T follicular helper cell (primary cell): ENCODE measurements around the gene FAM133A.

Experiments used
- DNase-seq: peaks from one replicate; pipeline ENCODE4 v3.0.0-alpha.2; 2020; ENCODE audit warnings: low read depth
- total RNA-seq, 2 experiments: gene quantifications; one replicate each; lab custom pipeline; 2026; lab: John Stamatoyannopoulos, UW

FAM133A gene
- total RNA-seq = 0 to 0.13 reads per million in 2 experiments

- no peak for DNase-seq
Observed at GRCh38 chrX:93673869-93674271, at the start of gene FAM133A. Gene FAM133A (plus strand): TSS chrX:93674206. CDS start chrX:93709420, 35,214 bp downstream.

- DNase-seq = no peak
Observed at GRCh38 chrX:93637591-93637990, 36.4 kb upstream of the FAM133A start.

- no peak for DNase-seq
Observed at GRCh38 chrX:93649381-93649780, 24.6 kb upstream of the FAM133A start.

GRCh38 chrX:93660575-93660974 lies 13.4 kb upstream of the FAM133A start:
- DNase-seq = no peak

GRCh38 chrX:93673056-93673868 lies 744 bp upstream of the FAM133A start, which contains the start of gene NAP1L3:
Gene NAP1L3 (minus strand): TSS chrX:93673578. CDS start chrX:93673304, 274 bp downstream.
- DNase-seq = peak; percentile 47

- DNase-seq = no peak
Observed at GRCh38 chrX:93695981-93696380, 22.0 kb downstream of the FAM133A start.

- DNase-seq = no peak
Observed at GRCh38 chrX:93703701-93704100, 29.7 kb downstream of the FAM133A start.

- no peak for DNase-seq
Observed at GRCh38 chrX:93711076-93711475, 37.1 kb downstream of the FAM133A start.

- no peak for DNase-seq
Observed at GRCh38 chrX:93741811-93742210, 67.8 kb downstream of the FAM133A start.

- no peak for DNase-seq
Observed at GRCh38 chrX:93760163-93760562, 86.2 kb downstream of the FAM133A start.
